Coronary artery (tissue), 2 donors: ENCODE measurements around the gene PFDN5.
"Not testable (repeated sequence)": the region's sequence is repeated elsewhere in the genome, so short reads cannot be mapped to it uniquely, and the experiment has no call there.

Source experiments
- DNase-seq: peaks from one replicate; pipeline ENCODE4 v3.0.0-alpha.2; 2017; ENCODE audit warnings: low spot score
- H3K27ac ChIP-seq, 2 donors: fragments of 200-600 bp; sonication (generic); one replicate each; pipeline ENCODE4 v1.5.1; 2016 to 2019
- H3K4me3 ChIP-seq: fragments of 200-600 bp; sonication (generic); 2 replicates; pipeline ENCODE4 v1.5.1; 2016; ENCODE audit warnings: mild to moderate bottlenecking, moderate library complexity
- TF ChIP-seq, protein P1 (sequence below): fragments of 200-600 bp; sonication (generic); IDR thresholded peaks from one replicate; pipeline ENCODE4 v1.5.1; 2019; ENCODE audit warnings: antibody characterized with exemption

The PFDN5 gene

DNA sequence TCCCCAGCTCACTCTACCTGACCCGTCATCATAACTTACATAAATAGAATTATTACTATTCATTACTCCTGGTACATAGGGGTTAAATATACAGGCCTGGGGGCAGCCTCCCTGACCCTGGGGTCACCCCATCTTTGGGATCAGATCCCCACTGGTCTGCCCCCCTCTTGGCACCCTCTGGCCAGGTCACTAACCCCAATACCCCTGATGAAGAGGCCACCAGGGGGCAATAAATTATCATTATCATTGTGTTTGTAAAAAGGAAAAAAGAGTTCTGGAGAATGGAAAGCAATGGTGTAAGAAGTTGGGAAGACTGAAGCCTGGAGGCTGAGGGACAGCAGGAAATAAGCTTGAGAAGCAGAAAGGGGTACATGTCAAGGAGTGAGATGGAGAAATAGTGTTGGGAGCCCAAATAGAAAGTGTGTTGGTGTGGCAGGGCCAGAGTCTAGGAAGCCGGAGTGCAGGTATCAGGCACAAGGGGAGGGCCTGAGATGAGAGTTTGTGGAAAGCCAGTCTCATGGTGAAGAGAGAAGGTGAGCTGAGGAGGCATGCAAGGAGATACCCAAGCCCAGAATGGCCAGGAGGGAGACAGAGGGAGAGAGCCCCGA, 32.2 kb downstream of the PFDN5 start:
- H3K27ac ChIP-seq, result no peak overlapping the region
- TF ChIP-seq, protein P1, sequence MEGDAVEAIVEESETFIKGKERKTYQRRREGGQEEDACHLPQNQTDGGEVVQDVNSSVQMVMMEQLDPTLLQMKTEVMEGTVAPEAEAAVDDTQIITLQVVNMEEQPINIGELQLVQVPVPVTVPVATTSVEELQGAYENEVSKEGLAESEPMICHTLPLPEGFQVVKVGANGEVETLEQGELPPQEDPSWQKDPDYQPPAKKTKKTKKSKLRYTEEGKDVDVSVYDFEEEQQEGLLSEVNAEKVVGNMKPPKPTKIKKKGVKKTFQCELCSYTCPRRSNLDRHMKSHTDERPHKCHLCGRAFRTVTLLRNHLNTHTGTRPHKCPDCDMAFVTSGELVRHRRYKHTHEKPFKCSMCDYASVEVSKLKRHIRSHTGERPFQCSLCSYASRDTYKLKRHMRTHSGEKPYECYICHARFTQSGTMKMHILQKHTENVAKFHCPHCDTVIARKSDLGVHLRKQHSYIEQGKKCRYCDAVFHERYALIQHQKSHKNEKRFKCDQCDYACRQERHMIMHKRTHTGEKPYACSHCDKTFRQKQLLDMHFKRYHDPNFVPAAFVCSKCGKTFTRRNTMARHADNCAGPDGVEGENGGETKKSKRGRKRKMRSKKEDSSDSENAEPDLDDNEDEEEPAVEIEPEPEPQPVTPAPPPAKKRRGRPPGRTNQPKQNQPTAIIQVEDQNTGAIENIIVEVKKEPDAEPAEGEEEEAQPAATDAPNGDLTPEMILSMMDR, result no peak
- DNase-seq, result peak; percentile 57

GRCh38 chr12:53328043-53328435, 32.7 kb downstream of the PFDN5 start:
- H3K4me3 ChIP-seq, result no peak overlapping the region
- no peak overlapping the region for H3K27ac ChIP-seq
- TF ChIP-seq, protein P1, result no peak
- peak; percentile 71 for DNase-seq

More for the DNA sequence above, 32.2 kb downstream of the PFDN5 start:
- no peak overlapping the region for H3K4me3 ChIP-seq

DNA sequence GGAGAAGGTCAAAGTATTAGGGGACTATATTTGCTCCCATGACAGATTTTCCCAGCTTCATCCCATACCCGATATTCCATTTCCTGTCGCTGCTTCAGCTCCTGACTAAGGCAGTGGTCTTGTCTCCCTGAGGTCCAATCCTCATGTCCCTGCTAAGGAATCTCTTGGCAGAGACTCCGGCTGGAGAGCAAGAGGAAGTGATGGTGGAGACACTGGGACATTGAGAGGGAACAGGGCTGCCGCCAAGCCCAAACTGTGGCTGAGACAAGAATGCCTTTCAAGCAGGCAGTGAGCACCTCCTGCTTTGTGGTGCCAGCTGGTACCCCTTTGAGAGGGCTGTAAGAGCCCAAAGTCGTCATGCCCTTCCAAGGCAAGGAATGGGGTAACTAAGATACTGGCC, 35.3 kb downstream of the PFDN5 start:
- no peak overlapping the region for H3K4me3 ChIP-seq
- no peak overlapping the region for H3K27ac ChIP-seq
- TF ChIP-seq, protein P1, result no peak
- DNase-seq, result peak; percentile 55

GRCh38 chr12:53332339-53332738, 37.0 kb downstream of the PFDN5 start:
- H3K27ac ChIP-seq, DNase-seq, H3K4me3 ChIP-seq: not testable (repeated sequence)

- H3K4me3 ChIP-seq, result no peak overlapping the region
- no peak overlapping the region for H3K27ac ChIP-seq
- DNase-seq, result no peak
- TF ChIP-seq, protein P1, result no peak
Measured at GRCh38 chr12:53332744-53333143, 37.4 kb downstream of the PFDN5 start.

DNA sequence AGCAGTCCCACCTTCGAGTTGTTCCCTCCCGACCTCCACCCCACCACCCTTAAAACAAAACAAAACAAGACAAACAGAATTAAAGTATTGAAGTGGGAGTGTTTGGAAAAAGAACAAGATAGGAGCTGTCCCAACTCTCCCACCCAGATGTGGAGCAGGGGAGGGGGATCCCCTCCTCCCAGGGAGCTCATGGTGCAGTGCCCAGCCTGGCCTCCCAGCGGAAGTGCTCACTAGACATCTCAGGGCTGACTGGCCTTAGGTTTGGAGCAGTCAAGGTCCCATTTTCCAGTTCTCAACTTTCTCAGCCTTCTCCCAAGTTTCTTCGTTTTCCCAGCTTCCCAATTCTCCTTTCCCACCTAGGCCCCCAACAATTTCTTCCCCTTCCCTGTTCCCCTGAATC, 37.9 kb downstream of the PFDN5 start:
- TF ChIP-seq, protein P1, result no peak
- DNase-seq, result no peak
- Histone ChIP-seq H3K4me3 (no peak overlapping the region), H3K27ac (no peak overlapping the region)

GRCh38 chr12:53333845-53334244, 38.5 kb downstream of the PFDN5 start:
- TF ChIP-seq, protein P1, result no peak
- H3K27ac ChIP-seq, result no peak overlapping the region
- no peak for DNase-seq

More at GRCh38 chr12:53333845-53334244, 38.5 kb downstream of the PFDN5 start:
- no peak overlapping the region for H3K4me3 ChIP-seq
